Measurements from ENCODE around the gene TMED9.
"Not testable (repeated sequence)": the region's sequence is repeated elsewhere in the genome, so short reads cannot be mapped to it uniquely, and the experiment has no call there.

The TMED9 gene

DNA sequence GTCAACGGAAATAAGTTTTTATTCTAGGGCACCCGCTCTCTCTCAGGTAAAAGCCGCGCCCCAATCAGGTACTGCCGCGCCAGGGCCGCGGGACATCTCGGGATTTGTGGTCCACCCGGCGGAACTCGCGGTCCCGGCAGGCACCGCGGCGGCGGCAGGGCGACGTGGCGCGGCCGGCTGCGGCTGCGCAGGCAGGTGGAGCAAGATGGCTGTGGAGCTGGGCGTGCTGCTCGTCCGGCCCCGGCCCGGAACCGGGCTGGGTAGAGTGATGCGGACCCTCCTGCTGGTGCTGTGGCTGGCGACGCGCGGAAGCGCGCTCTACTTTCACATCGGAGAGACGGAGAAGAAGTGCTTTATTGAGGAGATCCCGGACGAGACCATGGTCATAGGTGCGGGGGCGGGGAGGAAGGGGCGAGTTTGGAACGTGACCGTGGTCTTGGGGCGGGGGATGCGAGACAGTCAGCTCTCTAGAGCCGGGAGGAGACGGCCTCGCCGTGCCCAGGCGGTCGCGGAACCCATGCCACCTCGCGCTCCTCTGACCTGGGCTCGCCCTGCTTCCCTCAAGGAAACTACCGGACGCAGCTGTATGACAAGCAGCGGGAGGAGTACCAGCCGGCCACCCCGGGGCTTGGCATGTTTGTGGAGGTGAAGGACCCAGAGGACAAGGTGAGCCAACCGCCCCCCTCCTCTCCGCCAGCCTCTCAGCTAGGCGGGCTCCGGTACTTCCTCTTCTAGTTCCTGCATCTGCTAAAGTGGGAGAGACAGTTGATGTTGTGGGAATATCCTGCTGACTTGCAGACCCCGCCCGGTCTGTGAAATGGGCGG is at the start of gene TMED9:
Gene TMED9, plus strand, starts transcription at position 194 of the 825 bp plus-strand sequence. Its CDS starts 12 bp downstream, at position 206.
- DNase-seq = peak; percentile 56

DNA sequence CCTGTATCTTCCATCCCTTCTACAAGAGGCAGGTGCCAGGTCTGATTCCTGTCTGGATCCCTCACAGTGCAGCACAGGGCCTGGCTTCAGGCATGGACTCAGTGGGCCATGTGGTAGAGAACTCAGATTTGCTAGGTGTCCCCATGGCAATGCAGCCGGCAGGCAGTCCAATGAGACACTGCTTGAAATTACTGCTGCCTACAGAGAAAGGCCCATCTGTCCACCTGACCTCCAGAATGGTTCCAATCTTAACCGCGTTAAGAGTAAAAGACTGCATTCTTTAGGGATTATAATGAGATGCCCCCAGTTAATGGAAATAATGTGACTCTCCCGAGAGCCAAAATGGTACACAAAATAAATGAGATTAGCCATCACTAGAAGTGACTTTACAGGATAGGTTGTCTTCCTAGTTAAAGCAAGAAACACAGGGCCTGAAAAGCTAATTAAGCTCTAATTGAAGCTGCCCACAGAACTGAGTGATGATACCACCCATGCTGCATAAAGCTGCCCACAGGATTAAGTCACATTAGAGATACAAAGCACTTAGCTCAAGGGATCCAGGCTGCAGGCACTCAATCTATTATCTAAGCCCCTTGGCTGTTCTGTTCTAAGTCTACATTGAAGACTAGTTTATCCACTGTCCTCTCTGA is 49.1 kb upstream of the TMED9 start:
- DNase-seq = no peak

DNA sequence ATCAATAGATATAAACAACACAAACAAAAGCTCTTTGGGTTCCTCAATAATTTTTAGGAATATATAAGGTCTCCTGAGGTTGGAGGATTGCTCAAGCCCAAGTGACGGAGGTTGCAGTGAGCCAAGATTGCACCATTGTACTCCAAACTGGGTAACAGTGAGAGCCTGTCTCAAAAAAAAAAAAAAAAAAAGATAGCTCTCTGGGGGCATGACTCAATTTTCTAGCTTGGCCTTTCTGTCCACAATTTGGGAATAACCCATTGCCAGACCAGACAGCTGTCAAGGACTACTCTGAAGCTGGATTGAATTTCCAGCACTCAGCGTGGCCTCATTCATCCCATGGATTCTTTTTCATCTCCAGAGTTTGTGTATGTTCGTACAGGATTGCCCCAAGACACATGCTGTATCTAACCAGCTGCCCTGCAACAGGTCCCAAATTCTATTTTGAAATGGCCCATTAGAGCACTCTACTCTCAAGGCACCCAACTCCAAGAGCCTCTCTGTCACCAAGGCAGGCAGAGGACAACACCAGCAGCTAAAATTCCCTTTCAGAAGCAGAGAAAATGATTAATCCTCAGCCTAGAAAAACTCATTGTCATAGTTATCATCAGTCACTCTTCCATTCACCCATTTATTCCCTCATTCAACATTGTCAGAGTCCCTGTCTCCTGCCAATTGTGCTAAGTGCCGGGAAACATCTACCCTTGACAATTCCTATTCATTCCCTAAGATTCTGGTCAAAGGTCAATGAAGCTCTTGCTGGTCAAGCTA is 46.3 kb upstream of the TMED9 start:
- no peak for DNase-seq

- no peak for DNase-seq
These were observed 45.7 kb upstream of the TMED9 start for GRCh38 chr5:177546258-177546741.

DNA sequence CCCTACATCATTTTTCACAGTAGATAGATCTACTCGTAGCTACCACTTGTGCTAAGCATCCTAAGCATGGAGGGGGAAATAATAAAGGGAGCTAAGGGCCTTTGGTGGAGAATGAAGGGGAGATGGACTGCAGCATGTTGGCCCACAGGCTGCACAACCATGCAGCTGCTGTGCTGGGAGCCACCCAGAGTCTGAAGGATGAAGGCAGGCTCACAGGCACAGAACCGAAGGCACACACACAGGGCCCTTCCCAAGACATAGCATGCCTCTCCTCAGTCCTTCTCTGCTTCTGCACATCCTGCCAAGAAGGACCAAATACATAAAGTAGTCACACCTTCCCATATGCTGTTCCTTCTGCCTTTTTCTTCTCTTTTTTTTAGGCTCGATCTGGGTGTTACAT is 44.3 kb upstream of the TMED9 start:
- no peak for DNase-seq

DNA sequence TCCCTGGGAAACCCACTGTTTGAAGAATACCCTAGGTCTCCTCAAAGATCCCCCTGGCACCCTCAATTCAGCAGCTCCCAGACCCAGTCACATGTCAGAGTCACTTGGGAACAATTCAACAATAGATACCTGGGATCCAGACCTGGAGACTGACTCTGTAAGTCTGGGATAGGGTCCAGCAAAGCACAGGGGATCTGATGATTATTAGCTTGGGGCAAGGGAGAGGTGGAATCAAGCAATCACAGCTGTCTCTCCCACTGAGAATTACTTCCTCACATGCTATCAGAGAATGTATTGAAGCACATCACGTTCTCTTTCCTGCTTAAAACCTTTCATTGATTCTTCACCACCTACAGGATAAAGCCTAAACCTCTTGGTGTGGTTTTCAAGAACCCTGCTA is 43.5 kb upstream of the TMED9 start:
- no peak for DNase-seq

GRCh38 chr5:177550122-177550521 is 41.9 kb upstream of the TMED9 start:
- DNase-seq = no peak

- DNase-seq = no peak
These were observed 39.1 kb upstream of the TMED9 start for GRCh38 chr5:177552839-177553455.

DNA sequence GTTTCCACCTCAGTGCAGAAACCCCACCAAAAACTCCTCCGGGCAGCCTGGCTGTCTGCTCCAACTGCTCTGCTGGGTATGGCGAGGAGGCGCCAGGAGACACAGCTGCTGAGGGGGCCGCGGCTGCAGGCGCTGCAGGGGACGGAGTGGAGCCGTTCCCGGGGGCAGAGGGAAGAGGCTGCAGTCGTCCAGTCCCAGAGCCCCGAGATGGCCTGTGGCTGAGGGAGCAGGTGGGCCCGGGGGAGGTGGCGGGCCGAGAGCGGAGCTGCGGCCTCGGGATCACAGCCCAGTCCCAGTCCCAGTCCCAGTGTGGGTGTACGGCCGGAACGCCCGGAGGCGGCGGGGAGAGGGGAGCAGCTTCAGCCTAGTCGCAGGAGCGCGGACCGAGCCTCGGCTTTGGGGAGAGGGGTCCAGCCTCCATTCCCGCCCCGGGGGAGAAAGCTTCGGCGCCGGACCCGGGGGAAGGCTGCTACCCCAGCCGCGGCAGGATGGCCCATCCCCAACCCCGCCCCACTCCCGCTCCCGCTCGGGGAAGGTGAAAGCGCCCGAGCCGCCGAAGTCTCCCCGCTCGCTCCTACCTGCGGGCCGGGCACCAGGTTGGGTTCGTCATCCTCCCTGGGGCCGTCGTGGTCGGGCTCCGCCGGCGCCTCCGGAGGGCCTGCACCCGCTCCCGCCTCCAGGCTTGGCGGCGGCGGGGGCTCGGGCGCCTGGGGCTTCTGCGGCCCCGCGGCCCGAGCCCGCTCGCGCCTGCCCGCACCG is 38.2 kb upstream of the TMED9 start:
- DNase-seq = no peak

DNA sequence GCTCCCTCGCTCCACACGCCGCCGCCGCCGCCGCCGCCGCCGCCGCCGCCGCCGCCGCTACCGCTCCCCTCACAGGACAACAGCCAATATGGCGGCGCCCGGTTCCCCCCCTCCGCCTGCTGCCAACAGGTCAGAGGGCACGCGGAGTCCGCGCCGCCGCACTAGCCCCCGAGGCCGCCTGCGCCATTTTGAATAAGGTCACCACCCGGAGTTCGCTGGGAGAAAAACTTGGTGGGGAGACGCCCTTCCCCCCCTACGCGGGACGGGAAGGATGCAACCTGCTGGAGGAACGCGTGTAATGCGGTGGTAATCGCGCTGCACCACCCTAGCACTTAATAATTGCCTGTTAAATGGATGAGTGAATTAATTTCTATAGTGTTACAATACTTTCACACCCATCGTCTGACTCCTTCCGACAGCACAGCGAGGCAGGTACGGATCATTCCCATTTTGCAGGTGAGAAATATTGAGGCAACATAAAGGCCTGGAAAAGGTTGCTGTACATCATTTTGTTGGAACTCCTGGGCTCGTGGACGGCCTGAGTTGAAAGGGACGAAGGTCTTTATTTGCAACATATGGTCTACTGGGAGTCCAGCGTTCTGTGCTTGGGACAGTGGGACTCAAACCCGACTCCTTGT is 37.4 kb upstream of the TMED9 start, which contains the start of gene FAM193B:
Gene FAM193B, minus strand, starts transcription at position 90 of the 638 bp plus-strand sequence. CDS start 105 bp downstream, outside the sequence.
- DNase-seq = peak; percentile 57

DNA sequence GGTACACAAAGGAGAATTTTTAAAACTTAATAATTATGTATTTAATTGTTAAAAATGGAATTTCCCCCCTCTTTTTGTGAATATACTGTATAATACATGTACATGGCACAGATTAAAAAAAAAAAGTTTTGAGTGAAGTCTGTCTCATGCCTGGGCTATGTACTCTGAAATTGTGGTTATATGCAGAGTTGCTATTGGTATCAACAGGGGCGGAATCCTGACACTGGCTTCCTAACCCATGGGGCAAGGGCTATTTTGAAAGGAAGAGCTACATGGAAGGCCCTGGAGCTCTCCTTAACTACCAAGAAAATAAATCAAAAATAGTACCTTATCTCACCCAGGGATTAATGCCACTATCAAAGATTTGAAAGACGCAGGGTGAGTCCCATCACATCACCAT is 36.8 kb upstream of the TMED9 start:
- DNase-seq = no peak

GRCh38 chr5:177555665-177556064 is 36.3 kb upstream of the TMED9 start:
- DNase-seq = no peak

GRCh38 chr5:177557041-177557647 is 34.9 kb upstream of the TMED9 start:
- DNase-seq = no peak

- no peak for DNase-seq
These were observed 34.2 kb upstream of the TMED9 start for GRCh38 chr5:177557796-177558195.

GRCh38 chr5:177559446-177559941 is 32.5 kb upstream of the TMED9 start:
- not testable (repeated sequence) for DNase-seq

GRCh38 chr5:177565046-177565445 is 27.0 kb upstream of the TMED9 start:
- DNase-seq = no peak

DNA sequence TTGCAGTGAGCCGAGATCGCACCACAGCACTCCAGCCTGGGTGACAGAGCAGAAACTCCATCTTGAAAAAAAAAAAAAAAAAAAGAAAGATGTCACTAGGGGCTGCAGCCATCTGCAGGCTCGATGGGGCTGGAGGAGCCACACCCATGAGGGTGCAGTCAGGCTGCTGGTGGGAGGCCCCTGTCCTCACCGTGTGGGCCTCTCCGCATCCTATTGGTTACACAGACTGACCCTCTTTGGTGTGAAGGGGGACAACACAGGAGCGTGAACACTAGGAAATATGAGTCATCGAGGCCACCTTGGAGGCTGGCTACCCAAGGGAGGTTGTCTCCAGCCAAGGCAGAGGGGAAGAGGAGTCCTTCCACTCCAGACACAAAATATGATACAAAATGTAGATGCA is 23.7 kb upstream of the TMED9 start:
- DNase-seq = no peak

- DNase-seq = no peak
These were observed 22.1 kb upstream of the TMED9 start for GRCh38 chr5:177569894-177570293.

DNA sequence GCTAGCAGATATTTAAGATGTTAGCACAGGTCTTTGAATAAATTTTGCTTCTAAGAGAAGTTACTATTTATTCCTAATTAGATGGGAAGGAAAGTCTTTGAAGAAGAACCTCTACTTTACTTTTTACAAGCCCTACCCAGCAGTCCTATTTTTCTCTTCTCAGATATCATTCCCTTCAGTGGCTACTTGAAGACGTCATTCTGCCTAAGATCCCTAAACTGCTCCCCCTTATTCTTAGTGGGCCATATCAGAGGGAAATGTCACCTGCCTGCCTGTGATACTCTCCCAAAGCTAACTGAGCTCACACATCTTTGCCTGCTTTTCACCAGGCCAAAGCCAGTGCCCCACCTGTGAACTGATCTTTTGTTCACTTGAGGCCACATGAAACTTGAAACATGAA is 16.5 kb upstream of the TMED9 start:
- DNase-seq = no peak

DNA sequence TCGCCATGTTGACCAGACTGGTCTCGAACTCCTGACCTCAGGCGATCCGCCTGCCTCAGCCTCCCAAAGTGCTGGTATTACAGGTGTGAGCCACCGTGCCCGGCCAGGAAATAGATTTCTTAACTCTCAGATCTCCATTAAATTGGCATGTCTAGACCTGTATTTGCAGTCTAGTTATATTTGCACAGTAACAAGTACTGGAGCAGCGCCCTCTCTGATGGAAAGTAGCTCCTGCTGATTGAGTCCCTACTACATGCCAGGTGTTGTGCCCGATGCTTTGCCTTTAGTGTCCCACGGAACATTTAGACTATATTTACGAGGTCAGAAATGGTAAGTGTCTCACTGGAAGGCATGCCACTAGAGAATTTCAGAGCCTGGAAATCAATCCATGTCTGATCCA is 15.8 kb upstream of the TMED9 start:
- peak; percentile 8 for DNase-seq

DNA sequence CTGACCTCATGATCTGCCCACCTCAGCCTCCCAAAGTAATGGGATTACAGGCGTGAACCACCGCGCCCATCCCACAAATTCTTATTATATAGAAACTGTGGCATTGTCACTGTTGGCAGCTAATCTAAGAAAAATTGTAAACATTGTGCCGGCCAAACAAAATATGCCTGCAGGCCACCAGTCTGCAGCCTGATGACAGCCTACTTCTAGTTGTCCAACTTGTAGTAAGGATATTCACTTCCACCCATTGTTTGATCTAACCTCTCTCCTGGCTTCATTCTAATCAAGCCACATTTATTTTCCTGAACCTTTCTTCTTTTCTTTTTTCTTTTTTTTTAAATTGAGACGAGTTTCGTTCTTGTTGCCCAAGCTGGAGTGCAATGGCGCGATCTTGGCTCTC is 13.7 kb upstream of the TMED9 start:
- no peak for DNase-seq
